Hematopoietic multipotent progenitor cell treated with erythropoietin and hydrocortisone succinate and interleukin-3 and kit ligand, for 6 days (in vitro differentiated cells): Measurements from ENCODE around the gene GDF7.

Source experiments
- DNase-seq: peaks from one replicate; pipeline ENCODE4 v3.0.0-alpha.2; 2015

GDF7 gene

GRCh38 chr2:20675701-20676352 is 8.9 kb downstream of the GDF7 start:
- peak; percentile 67 for DNase-seq

DNA sequence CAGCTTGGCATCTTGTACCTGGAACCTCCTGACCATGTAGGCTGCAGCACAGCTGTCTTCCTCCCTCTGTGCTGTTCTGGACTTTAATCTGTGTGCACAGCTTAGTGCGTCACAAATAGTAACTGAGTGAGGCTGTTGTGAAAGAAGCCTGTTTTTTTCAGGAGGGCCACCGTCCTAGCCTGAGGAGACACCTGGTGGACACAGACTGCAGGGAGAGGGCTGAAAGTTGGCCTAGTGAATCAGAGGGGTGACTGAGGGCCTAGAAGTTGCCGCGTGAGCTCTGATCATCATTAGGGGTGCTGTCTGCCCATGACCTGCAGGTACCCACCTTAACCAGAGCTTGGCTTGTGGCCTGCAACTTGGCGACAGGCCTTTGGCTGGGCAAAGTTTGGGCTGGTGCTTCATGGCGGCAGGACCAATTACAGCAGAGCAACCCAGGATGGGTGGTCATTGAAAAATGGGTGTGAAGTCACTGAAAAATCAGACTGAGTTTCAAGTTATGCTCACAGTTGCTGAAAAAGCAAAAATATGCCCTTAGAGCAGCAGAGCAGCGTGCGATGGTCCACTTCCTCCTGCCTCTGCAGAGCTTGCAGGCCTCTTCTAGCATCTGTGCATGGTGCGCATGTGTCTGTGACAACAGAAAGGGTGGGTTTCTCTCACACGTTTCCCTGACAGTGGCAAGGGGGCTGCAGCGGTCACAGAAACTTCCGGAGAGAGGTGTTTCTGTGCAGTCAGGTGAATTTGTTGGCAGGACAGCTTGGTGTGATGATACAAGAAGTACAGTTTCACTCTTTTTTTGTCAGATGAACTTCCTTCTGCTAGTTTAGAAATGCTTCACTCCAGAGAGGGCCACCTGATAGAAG is 9.6 kb downstream of the GDF7 start:
- DNase-seq = no peak

DNA sequence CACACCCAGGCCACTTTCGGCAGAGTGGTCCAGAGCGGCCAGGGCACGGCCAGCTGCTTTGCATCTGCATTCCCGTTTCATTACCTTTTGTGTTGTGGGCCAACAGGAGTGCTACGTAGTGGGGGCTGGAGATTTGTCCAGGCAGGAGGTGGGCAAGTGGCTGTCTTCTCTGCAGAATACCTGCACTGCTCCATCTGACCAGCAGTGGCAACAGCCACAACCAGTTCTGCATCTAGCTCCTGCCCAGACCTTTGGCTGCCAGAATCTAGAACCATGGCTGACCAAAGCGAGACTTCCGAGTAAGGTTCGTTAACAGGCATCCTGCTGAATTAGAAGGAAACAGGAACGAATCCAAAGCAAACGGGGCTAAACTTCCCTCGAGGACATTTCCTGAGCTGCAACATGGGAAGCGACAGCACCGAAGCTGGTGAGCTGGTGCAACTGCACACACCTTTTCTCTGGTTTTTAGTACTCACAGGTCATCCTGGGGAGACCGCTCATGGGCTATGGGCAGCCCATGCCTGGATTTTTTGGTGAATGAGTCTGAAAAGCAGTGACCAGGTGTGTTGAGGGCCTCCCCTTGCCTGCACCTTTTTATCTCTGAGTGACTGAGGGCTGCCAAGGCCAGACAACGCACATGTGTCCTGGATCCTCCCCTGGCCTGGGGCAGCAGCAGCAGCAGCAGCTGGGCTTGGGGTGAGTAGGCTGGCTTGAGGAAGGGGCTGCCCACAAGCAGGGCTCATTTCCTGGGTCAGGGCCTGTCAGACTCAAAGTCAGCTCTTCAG is 10.5 kb downstream of the GDF7 start:
- no peak for DNase-seq

GRCh38 chr2:20678086-20678395 is 11.1 kb downstream of the GDF7 start:
- DNase-seq = no peak

DNA sequence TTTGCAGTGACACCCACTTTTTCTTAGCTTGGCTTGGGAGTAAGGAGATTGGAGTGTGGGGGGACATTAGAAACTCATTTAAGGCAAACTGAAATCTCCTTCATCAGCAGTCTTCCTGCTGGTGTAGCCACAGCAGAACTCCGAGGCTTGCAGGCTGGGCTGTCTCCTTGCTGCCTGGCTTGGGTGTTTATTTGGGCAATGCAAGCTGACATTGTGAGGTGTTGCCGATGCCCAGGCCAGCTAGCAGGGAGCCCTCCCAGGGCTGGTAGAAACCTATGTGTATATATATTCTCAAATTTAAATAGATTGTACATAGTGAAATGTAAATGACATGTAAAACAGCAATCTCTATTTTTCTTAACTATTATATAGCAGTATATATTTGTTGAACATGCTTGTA is 11.8 kb downstream of the GDF7 start:
- no peak for DNase-seq

GRCh38 chr2:20680744-20681375 is 13.9 kb downstream of the GDF7 start:
- no peak for DNase-seq

- DNase-seq = no peak
Observed at GRCh38 chr2:20682167-20682920, 15.4 kb downstream of the GDF7 start.

DNA sequence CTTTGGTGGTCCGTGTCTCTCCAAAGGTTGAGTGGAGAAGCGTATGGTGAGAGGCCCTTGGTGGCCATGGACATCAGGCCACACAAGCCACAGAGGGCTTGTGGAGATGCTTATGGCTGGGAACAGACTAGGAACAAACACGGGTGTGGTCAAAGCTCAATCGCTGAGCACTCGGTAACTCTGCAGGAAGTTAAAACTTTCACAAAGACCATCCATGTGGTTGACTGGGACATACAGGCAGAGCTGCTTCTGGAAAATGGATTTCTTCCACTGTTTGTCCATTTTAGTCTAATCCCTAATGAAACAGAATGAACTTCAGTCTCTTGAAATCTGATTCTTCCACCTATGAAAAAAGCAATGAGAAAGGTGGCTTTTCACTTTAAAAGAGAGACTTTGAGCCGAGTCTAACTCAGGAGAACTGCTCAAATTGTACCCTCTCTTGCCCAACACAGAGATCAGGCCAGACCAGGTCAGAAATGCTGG is 17.7 kb downstream of the GDF7 start:
- DNase-seq = no peak

GRCh38 chr2:20687260-20687832 is 20.4 kb downstream of the GDF7 start:
- DNase-seq = no peak

DNA sequence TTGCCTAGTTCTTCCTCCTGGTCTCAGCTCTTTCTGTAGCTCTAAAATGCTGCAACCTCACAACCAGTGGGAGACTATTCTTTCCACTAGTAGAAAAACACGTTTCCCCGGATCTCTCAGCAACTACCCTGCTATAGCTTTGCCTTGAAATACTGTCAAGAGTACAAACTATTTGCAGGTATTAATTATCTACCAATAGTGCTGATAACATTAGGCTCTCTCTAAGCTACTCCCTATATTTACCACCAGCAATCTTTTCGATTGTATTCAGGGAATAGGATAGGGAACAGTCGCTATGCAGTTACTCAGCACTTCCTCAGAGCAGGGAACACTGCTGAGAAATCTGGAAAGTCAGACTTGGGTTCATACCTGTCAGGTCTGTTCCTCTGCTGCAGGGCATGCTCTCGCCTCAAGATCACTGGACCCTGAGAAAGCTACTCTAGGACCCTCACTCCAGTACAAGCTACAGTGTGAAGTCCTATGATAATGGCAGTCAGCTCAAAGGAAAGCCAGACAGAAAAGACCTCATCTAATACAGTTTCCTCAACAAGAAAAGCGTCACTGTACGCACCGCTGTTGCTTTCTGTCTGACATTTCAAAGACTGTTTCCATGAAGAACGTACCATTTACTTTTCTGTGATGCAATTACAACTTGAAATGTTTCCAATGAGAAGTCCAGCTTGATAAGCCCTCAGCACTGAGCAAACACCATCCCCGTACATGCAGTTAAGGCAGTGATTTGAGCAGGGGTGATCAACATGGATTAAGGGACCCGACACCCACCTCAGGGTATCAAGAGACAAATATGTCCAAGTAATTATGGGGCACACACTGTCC is 22.7 kb downstream of the GDF7 start:
- DNase-seq = no peak

GRCh38 chr2:20691076-20691734 is 24.3 kb downstream of the GDF7 start:
- no peak for DNase-seq

GRCh38 chr2:20692081-20692480 is 25.1 kb downstream of the GDF7 start:
- DNase-seq = no peak

DNA sequence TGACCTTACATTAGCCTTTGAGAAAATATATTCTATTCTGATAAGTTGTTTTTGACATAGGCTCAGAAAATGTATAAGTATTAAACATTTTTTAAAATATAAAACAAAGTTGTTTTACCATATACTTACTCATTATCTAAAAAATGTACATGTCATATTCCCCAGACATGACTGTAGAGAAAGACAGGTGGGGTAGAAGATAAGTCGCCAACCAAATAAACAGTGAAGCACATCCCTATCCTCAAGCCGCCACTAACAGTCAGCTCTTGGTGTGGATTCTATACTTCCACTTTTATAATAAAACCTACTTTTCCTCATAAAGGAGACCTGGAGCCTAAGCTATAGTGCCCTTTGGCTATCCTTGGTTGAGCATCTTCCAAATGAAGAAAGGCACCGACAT is 26.4 kb downstream of the GDF7 start:
- DNase-seq = no peak

GRCh38 chr2:20696366-20696765 is 29.4 kb downstream of the GDF7 start:
- no peak for DNase-seq

GRCh38 chr2:20697322-20697934 is 30.5 kb downstream of the GDF7 start:
- no peak for DNase-seq

GRCh38 chr2:20698916-20699613 is 32.1 kb downstream of the GDF7 start:
- peak; percentile 12 for DNase-seq

- no peak for DNase-seq
Observed at GRCh38 chr2:20702563-20702962, 35.6 kb downstream of the GDF7 start.

DNA sequence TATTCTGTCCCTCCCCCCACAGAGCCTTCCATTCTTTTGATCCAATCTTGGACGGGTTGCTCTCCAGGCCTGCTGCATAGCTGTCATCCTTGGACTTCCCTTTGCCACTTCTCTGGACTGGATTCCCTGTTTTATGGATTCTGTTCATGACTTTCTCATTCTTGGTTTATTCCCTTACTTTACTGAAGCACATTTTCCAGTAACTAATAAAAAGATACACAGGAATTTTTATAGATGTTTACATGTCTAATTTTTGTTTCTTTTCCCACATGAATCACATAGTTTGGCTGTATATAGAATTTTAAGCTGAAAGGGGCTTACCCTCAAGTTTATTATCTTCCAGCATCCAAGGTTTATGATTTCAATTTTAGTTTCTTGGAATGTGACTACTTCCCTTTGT is 37.9 kb downstream of the GDF7 start:
- no peak for DNase-seq

- DNase-seq = no peak
Observed at GRCh38 chr2:20706217-20706616, 39.3 kb downstream of the GDF7 start.
